HG02642 (cell line): ENCODE results near the gene EXD3.

Experiments used
- ATAC-seq: cut with Tn5 transposase; IDR thresholded peaks from one replicate; pipeline ENCODE4 v1.9.1; 2021; ENCODE audit warnings: mild to moderate bottlenecking; ENCODE audit not compliant: unreplicated experiment, poor library complexity

EXD3 gene

GRCh38 chr9:137280474-137281344 is 142.3 kb downstream of the EXD3 start:
- no peak for ATAC-seq

- no peak for ATAC-seq
Observed at GRCh38 chr9:137279741-137280473, 143.1 kb downstream of the EXD3 start.

GRCh38 chr9:137278721-137279711 is 143.9 kb downstream of the EXD3 start:
- no peak for ATAC-seq

GRCh38 chr9:137278061-137278701 is 144.8 kb downstream of the EXD3 start:
- ATAC-seq = no peak

GRCh38 chr9:137277329-137278041 is 145.5 kb downstream of the EXD3 start, which contains the start of gene TOR4A:
TSS of gene TOR4A (plus strand) at chr9:137277726. CDS start at chr9:137278690, 964 bp downstream.
- ATAC-seq = peak; percentile 60

- peak; percentile 4 for ATAC-seq
Observed at GRCh38 chr9:137276473-137277328, 146.3 kb downstream of the EXD3 start.

- no peak for ATAC-seq
Observed at GRCh38 chr9:137275588-137276472, 147.1 kb downstream of the EXD3 start.

- ATAC-seq = no peak
Observed at GRCh38 chr9:137275203-137275587, 147.8 kb downstream of the EXD3 start.

- ATAC-seq = no peak
Observed at GRCh38 chr9:137273611-137274320, 149.2 kb downstream of the EXD3 start.

GRCh38 chr9:137273095-137273490 is 149.9 kb downstream of the EXD3 start:
- ATAC-seq = no peak

GRCh38 chr9:137272241-137273094 is 150.5 kb downstream of the EXD3 start:
- no peak for ATAC-seq

GRCh38 chr9:137271696-137272076 is 151.3 kb downstream of the EXD3 start:
- ATAC-seq = no peak

- ATAC-seq = no peak
Observed at GRCh38 chr9:137270929-137271695, 151.8 kb downstream of the EXD3 start.

- no peak for ATAC-seq
Observed at GRCh38 chr9:137269231-137269772, 153.7 kb downstream of the EXD3 start.
